Right lobe of liver (tissue), 6 donors: ENCODE results near the gene MDN1. TPM values are rescaled to one million over a fixed set of nuclear protein-coding genes. Genes with fewer than 3 reads are reported as not detected.

Source experiments
- ATAC-seq, 4 donors: fragments of 200-7000 bp; cut with Tn5 transposase; one replicate each; pipeline ENCODE4 v1.9.1; 2020; ENCODE audit warnings: mild to moderate bottlenecking in 4 of 4, moderate library complexity in 4 of 4
- DNase-seq, 3 donors: peaks; one replicate each; pipeline ENCODE4 v3.0.0-alpha.2; 2020
- H3K27ac ChIP-seq, 3 donors: fragments of 200-600 bp; one replicate each; pipeline ENCODE4 v1.8.0; 2022
- H3K27me3 ChIP-seq, 2 donors: fragments of 200-600 bp; one replicate each; pipeline ENCODE4 v1.8.0; 2022
- H3K36me3 ChIP-seq, 4 donors: fragments of 200-600 bp; sonication (generic) in 1 of 4; one replicate each; pipeline versions ENCODE4 v1.5.1 to v1.8.0; 2017 to 2022; ENCODE audit warnings: control low read depth in 1 of 4
- H3K4me1 ChIP-seq, 4 donors: fragments of 200-600 bp; sonication (generic) in 1 of 4; one replicate each; pipeline versions ENCODE4 v1.5.1 to v1.8.0; 2017 to 2022; ENCODE audit warnings: control low read depth in 1 of 4
- H3K4me3 ChIP-seq, 3 donors: fragments of 200-600 bp; one replicate each; pipeline ENCODE4 v1.8.0; 2022
- H3K9me3 ChIP-seq, 4 donors: fragments of 200-600 bp; sonication (generic) in 1 of 4; one replicate each; pipeline versions ENCODE4 v1.5.1 to v1.8.0; 2017 to 2022; ENCODE audit warnings: control low read depth in 1 of 4
- CTCF ChIP-seq, 4 donors: fragments of 200-600 bp in 3 of 4; fragments of 450-650 bp in 1 of 4; IDR thresholded peaks; one replicate each; pipeline versions ENCODE4 v1.5.1 to v1.8.0; 2016 to 2022; ENCODE audit warnings: antibody characterized with exemption in 4 of 4, mild to moderate bottlenecking in 2 of 4
- POLR2A ChIP-seq: fragments of 450-650 bp; IDR thresholded peaks from one replicate; pipeline ENCODE4 v1.6.1; 2017; ENCODE audit warnings: antibody characterized with exemption, mild to moderate bottlenecking
- WGBS: methylation state at CpG from one replicate; pipeline ENCODE4 v1.1.6; 2018; ENCODE audit warnings: low coverage, low lambda C conversion rate; ENCODE audit not compliant: insufficient coverage; ENCODE audit errors: missing lambda C conversion rate; 5-methylcytosine and 5-hydroxymethylcytosine counted together
- intact Hi-C, 2 donors: fragments of 100-400 bp; cut with DNase I; formaldehyde crosslinking; loops; one replicate each; pipeline versions ENCODE4 v1.11.2 to v1.14.1; 2022
- total RNA-seq, 6 experiments: library from RNA; depleted of rRNA in 2 of 6; stranded (reverse); fragments of >200 nt in 2 of 6; fragmentation: NEBNext Ultra II Directional in 3 of 6; extraction: Animal tissue kit (Norgen Biotek cat#: 25700) in 3 of 6; gene quantifications; one replicate each; pipeline versions ENCODE4 v1.1.0 to v1.2.4, GENCODE V29; 2016 to 2023
- donor health status: DM: no; HTN: yes; CAD: no.
- donor health status: DM: no; HTN: no; CAD: no.
- donor health status: DM: no; HTN: no; CAD: no.
- donor health status: DM: no; HTN: yes; CAD: no.
- donor health status: DM: no; HTN: yes; CAD: no.

The MDN1 gene
- total RNA-seq, 6 experiments from 2014 or later, result 13.8 to 49.6 (median 25.5) TPM

GRCh38 chr6:89723046-89723445, 96.5 kb downstream of the MDN1 start:
- WGBS, result 100% methylated on average over 2 of the region's 2 CpGs
- TF ChIP-seq POLR2A (no peak), CTCF (IDR thresholded peaks at IDR 0.05) (no peak)
- ATAC-seq, result no peak

DNA sequence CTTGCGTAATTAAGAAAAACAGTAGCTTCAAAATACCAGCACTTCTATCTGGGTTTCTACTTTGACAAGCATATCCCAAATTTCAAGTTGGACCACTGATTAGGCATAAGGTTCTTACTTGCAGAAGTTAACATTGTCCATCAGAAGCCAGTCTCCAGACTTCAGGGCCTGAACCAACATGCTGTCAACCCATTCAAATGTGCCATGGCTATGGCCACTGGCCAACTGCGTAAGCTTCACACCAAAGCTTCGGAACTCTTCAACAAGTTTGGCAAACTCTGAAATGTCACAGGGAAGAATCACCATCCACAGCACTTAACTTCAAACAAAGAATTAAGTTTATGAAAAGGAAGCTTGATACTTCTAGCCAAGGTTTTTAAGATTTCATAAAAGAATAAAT, 103.1 kb downstream of the MDN1 start:
- intact Hi-C loops, result no loop called here
- Histone ChIP-seq H3K27ac (no peak overlapping the region), H3K4me3 (no peak overlapping the region), H3K36me3 (peaks cover 0 to 94% (median 33%) of the 10 kb centered on the region in 4 donors), H3K9me3 (no peaks in the 10 kb centered on the region), H3K27me3 (no peaks in the 10 kb centered on the region), H3K4me1 (no peaks in the 10 kb centered on the region)
- ATAC-seq (no peak), DNase-seq (no peak)
- 96% methylated on average over 3 of the region's 3 CpGs for WGBS
- TF ChIP-seq POLR2A, result no peak

More at GRCh38 chr6:89723046-89723445, 96.5 kb downstream of the MDN1 start:
- DNase-seq, result no peak
- intact Hi-C loops, result no loop called here
- no peaks in the 10 kb centered on the region for H3K27me3 ChIP-seq
- H3K4me1 ChIP-seq, result no peaks in the 10 kb centered on the region
- H3K27ac ChIP-seq, result no peak overlapping the region
- H3K36me3 ChIP-seq, result peaks cover 0 to 92% (median 14%) of the 10 kb centered on the region in 4 donors
- H3K9me3 ChIP-seq, result no peaks in the 10 kb centered on the region
- H3K4me3 ChIP-seq, result no peak overlapping the region

DNA sequence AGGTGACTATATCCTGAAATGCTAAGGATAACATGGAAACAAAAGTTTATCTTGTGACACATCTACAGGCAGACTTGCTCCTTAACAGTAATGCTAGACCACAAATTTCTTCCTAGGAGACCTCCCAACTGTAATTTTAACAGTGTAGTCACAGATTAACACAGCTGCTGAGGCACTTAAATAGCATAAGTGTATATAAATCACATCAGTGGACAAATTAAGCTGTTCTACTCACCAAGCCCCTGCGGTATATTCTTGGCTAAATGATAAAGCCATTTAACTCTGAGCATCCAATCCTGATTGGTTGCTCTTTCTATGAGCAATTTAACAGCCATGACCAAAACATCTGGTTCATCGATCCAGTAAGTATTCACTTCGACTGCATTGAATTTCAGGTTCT, 107.8 kb downstream of the MDN1 start:
- 93% methylated on average over 3 of the region's 3 CpGs for WGBS
- no peaks in the 10 kb centered on the region for H3K27me3 ChIP-seq
- H3K4me1 ChIP-seq, result peaks cover 0 to 18% (median 5%) of the 10 kb centered on the region in 4 donors
- no peak overlapping the region for H3K4me3 ChIP-seq
- TF ChIP-seq CTCF (IDR thresholded peaks at IDR 0.05), result no peak
- TF ChIP-seq POLR2A, result no peak
- intact Hi-C loops, result no loop called here
- H3K27ac ChIP-seq, result no peak overlapping the region
- ATAC-seq (no peak), DNase-seq (no peak)
- H3K9me3 ChIP-seq, result no peaks in the 10 kb centered on the region
- H3K36me3 ChIP-seq, result peaks cover 0 to 82% (median 23%) of the 10 kb centered on the region in 4 donors

DNA sequence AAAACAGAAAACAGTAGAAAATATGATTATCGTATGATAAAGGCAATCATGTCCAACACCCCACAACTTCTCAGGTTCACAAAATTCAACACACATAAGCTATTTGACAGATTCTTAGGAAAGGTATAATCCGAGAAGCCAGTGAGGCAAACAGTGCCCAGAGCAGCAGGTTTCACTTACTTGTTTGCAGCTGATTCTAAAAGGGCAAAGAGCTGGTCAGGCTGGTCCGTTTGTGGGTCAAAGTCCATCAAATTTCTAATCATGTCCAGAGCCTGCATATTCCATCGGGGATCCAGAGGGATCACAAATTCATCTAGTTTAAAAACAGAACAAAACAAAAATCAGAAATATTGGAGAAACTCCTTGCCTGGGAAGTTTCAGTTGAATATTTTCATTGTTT, 111.3 kb downstream of the MDN1 start:
- DNase-seq, result peak in 1 of 3 donors; percentile 69
- TF ChIP-seq POLR2A (no peak), CTCF (IDR thresholded peaks at IDR 0.05) (no peak)
- Histone ChIP-seq H3K36me3 (peaks cover 0 to 56% (median 10%) of the 10 kb centered on the region in 4 donors), H3K27me3 (no peaks in the 10 kb centered on the region), H3K4me3 (no peak overlapping the region), H3K4me1 (peaks cover 0 to 38% (median 5%) of the 10 kb centered on the region in 4 donors), H3K27ac (peak overlapping the region; percentile 30 to 80 (median 68)), H3K9me3 (no peaks in the 10 kb centered on the region)
- intact Hi-C loops, result no loop called here
- peak; percentile 88 to 94 (median 90) for ATAC-seq
- WGBS, result 23% methylated on average over 4 of the region's 4 CpGs

GRCh38 chr6:89707766-89708165, 111.8 kb downstream of the MDN1 start:
- intact Hi-C loops, result no loop called here
- Histone ChIP-seq H3K4me1 (peaks cover 0 to 38% (median 5%) of the 10 kb centered on the region in 4 donors), H3K27me3 (no peaks in the 10 kb centered on the region), H3K4me3 (no peak overlapping the region), H3K27ac (peak overlapping the region; percentile 30 to 80 (median 68)), H3K9me3 (no peaks in the 10 kb centered on the region), H3K36me3 (peaks cover 0 to 51% (median 8%) of the 10 kb centered on the region in 4 donors)
- DNase-seq (no peak), ATAC-seq (no peak)
- TF ChIP-seq CTCF (IDR thresholded peaks at IDR 0.05) (no peak), POLR2A (no peak)
- WGBS, result 75% methylated on average over 1 of the region's 1 CpG
